Mucosa of descending colon (tissue), 3 donors: ENCODE results near the gene BCAM. TPM values are rescaled to one million over a fixed set of nuclear protein-coding genes. Genes with fewer than 3 reads are reported as not detected.

Experiments used
- ATAC-seq: fragments of 200-7000 bp; cut with Tn5 transposase; one replicate; pipeline ENCODE4 v1.9.1; 2020; ENCODE audit warnings: mild to moderate bottlenecking, moderate library complexity
- DNase-seq, 3 donors: peaks; one replicate each; pipeline ENCODE4 v3.0.0-alpha.2; 2020
- H3K36me3 ChIP-seq: fragments of 200-600 bp; one replicate; pipeline ENCODE4 v1.8.0; 2021; ENCODE audit warnings: low read depth, mild to moderate bottlenecking
- H3K4me1 ChIP-seq: fragments of 200-600 bp; one replicate; pipeline ENCODE4 v1.8.0; 2021; ENCODE audit warnings: low read depth, mild to moderate bottlenecking
- H3K4me3 ChIP-seq: fragments of 200-600 bp; one replicate; pipeline ENCODE4 v1.8.0; 2021; ENCODE audit warnings: mild to moderate bottlenecking
- H3K9me3 ChIP-seq: fragments of 200-600 bp; one replicate; pipeline ENCODE4 v1.8.0; 2021; ENCODE audit warnings: mild to moderate bottlenecking
- CTCF ChIP-seq: fragments of 200-600 bp; IDR thresholded peaks from one replicate; pipeline ENCODE4 v1.8.0; 2022; ENCODE audit warnings: antibody characterized with exemption, mild to moderate bottlenecking
- intact Hi-C, 2 donors: fragments of 100-400 bp; cut with DNase I in 1 of 2; cut with micrococcal nuclease in 1 of 2; formaldehyde crosslinking; loops; one replicate each; pipeline versions ENCODE4 v1.11.0 to v1.11.1; 2022; cut with DNase I, micrococcal nuclease
- total RNA-seq, 3 donors: library from RNA; stranded (reverse); fragmentation: NEBNext Ultra II Directional in 2 of 3; extraction: Animal tissue kit (Norgen Biotek cat#: 25700) in 2 of 3; gene quantifications; one replicate each; pipeline versions ENCODE4 v1.2.1 to v1.2.4, GENCODE V29; 2021 to 2023
- donor health status: DM: no; HTN: no; CAD: no; lungs with moderate emphysema.
- donor health status: DM: no; HTN: no; CAD: no.
- donor health status: DM: no; HTN: yes; CAD: no.

BCAM gene
- total RNA-seq, 3 donors from 2014 or later, result 16.3 to 25.1 (median 20.3) TPM

- H3K36me3 ChIP-seq, result no peaks in the 10 kb centered on the region
- intact Hi-C loops, result no loop called here
These were observed 13.4 kb upstream of the BCAM start for GRCh38 chr19:44795398-44795987.

GRCh38 chr19:44796701-44797115 is 12.2 kb upstream of the BCAM start:
- H3K4me1 ChIP-seq, result no peaks in the 10 kb centered on the region
- no peak for TF ChIP-seq CTCF
- intact Hi-C loops, result no loop called here
- H3K9me3 ChIP-seq, result no peaks in the 10 kb centered on the region
- H3K4me3 ChIP-seq, result no peak overlapping the region
- ATAC-seq, result no peak
- H3K36me3 ChIP-seq, result no peaks in the 10 kb centered on the region
- DNase-seq, result no peak

More at GRCh38 chr19:44795398-44795987, 13.4 kb upstream of the BCAM start:
- no peaks in the 10 kb centered on the region for H3K9me3 ChIP-seq
- TF ChIP-seq CTCF, result no peak
- no peaks in the 10 kb centered on the region for H3K4me1 ChIP-seq
- DNase-seq (no peak), ATAC-seq (no peak)
- no peak overlapping the region for H3K4me3 ChIP-seq

GRCh38 chr19:44799627-44800346 is 9.1 kb upstream of the BCAM start:
- Histone ChIP-seq H3K4me3 (no peak overlapping the region), H3K9me3 (no peaks in the 10 kb centered on the region), H3K4me1 (no peaks in the 10 kb centered on the region), H3K36me3 (no peaks in the 10 kb centered on the region)
- intact Hi-C loops, result no loop called here
- DNase-seq (no peak), ATAC-seq (peak; percentile 11)
- no peak for TF ChIP-seq CTCF

- peak; percentile 91 for TF ChIP-seq CTCF
- no peak overlapping the region for H3K4me3 ChIP-seq
- H3K36me3 ChIP-seq, result no peaks in the 10 kb centered on the region
- ATAC-seq (peak; percentile 95), DNase-seq (peak; percentile 83 to 91 (median 89))
- no peaks in the 10 kb centered on the region for H3K4me1 ChIP-seq
- intact Hi-C loops, result no loop called here
- no peaks in the 10 kb centered on the region for H3K9me3 ChIP-seq
These were observed 8.4 kb upstream of the BCAM start for GRCh38 chr19:44800461-44800860.

GRCh38 chr19:44803442-44804428 is 5.2 kb upstream of the BCAM start:
- H3K4me1 ChIP-seq, result peaks cover 14% of the 10 kb centered on the region
- ATAC-seq, result no peak
- intact Hi-C loops, result no loop called here

More at GRCh38 chr19:44803442-44804428, 5.2 kb upstream of the BCAM start:
- Histone ChIP-seq H3K4me3 (no peak overlapping the region), H3K36me3 (no peaks in the 10 kb centered on the region), H3K9me3 (no peaks in the 10 kb centered on the region)
- no peak for DNase-seq
- TF ChIP-seq CTCF, result no peak
